GM12865 (cell line): ENCODE results near the gene ACAN.
A peak's percentile ranks its signal among the peaks of the same experiment; 100 is the strongest.

Experiments
- DNase-seq: peaks from one replicate; pipeline ENCODE4 v3.0.0; 2010; ENCODE audit warnings: low read depth
- H3K4me3 ChIP-seq: 2 replicates; pipeline ENCODE4 v1.5.1; 2011; ENCODE audit warnings: mild to moderate bottlenecking, low read depth, low read length, control low read depth
- CTCF ChIP-seq: IDR thresholded peaks from 2 replicates; pipeline ENCODE4 v1.5.1; 2011; ENCODE audit warnings: low read length, control low read depth, low read depth, inconsistent platforms; ENCODE audit not compliant: insufficient read depth; ENCODE audit errors: missing control alignments

ACAN gene

GRCh38 chr15:88896333-88897033 is 93.2 kb downstream of the ACAN start:
- H3K4me3 ChIP-seq = no peak overlapping the region
- TF ChIP-seq CTCF = no peak
- no peak for DNase-seq

- no peak for DNase-seq
- no peak overlapping the region for H3K4me3 ChIP-seq
- no peak for TF ChIP-seq CTCF
Observed at GRCh38 chr15:88897142-88897455, 93.9 kb downstream of the ACAN start.

- peak; percentile 52 for DNase-seq
- H3K4me3 ChIP-seq = no peak overlapping the region
- peak; percentile 17 for TF ChIP-seq CTCF
Observed at GRCh38 chr15:88897456-88898194, 94.4 kb downstream of the ACAN start.

- no peak overlapping the region for H3K4me3 ChIP-seq
- TF ChIP-seq CTCF = no peak
- DNase-seq = no peak
Observed at GRCh38 chr15:88898736-88899135, 95.5 kb downstream of the ACAN start.

GRCh38 chr15:88899251-88899650 is 96.0 kb downstream of the ACAN start:
- DNase-seq = no peak
- TF ChIP-seq CTCF = no peak
- no peak overlapping the region for H3K4me3 ChIP-seq

- TF ChIP-seq CTCF = no peak
- DNase-seq = no peak
- no peak overlapping the region for H3K4me3 ChIP-seq
Observed at GRCh38 chr15:88900309-88900981, 97.2 kb downstream of the ACAN start.

- no peak for TF ChIP-seq CTCF
- no peak overlapping the region for H3K4me3 ChIP-seq
- DNase-seq = no peak
Observed at GRCh38 chr15:88900982-88901418, 97.8 kb downstream of the ACAN start.
